ENCODE data around the gene CAGE1.
A peak's percentile ranks its signal among the peaks of the same experiment; 100 is the strongest.

Gene CAGE1

DNA sequence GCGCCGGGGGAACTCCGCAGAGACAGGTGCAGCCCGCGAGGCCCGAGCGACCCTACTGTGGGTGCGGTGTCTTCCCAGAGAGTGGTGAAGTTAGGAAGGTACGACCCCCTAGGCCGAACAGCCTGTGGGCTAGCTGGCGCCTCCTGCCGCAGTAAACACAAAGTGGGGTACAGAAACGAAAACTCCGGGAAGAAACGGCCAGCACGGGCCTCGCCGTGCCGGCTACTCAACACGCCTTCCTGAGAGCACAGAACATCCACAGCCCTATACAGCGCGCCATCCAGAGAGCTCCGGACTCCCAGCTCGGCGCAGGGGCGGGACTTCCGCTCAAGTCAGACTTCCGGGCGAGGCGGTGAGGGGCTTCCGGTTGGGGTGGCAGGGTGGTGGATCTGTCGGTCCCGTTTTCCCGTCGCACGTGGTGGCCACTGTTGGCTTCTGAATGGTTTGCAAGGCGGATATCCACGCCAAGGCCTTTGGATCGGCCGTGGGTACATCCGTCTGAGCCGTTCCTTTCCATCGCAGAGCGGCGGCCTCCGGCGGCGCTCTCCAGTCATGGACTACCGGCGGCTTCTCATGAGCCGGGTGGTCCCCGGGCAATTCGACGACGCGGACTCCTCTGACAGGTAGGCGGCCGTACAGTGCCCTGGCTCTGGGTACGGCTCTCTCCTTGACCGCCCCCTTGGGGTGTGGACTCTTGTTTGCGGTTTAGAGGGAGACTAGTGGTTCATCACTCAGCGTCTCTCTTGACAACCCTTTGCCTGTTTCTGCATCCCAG is at the start of gene CAGE1, which contains the start of gene RIOK1:
Gene CAGE1, minus strand, starts transcription at position 292 of the 775 bp plus-strand sequence. CDS start 2,569 bp downstream, outside the sequence.
Gene RIOK1, plus strand, starts transcription at position 358 of the 775 bp plus-strand sequence. Its CDS starts 195 bp downstream, at position 553.
- peak; percentile 93 for DNase-seq (ENCODE audit: low spot score)

DNA sequence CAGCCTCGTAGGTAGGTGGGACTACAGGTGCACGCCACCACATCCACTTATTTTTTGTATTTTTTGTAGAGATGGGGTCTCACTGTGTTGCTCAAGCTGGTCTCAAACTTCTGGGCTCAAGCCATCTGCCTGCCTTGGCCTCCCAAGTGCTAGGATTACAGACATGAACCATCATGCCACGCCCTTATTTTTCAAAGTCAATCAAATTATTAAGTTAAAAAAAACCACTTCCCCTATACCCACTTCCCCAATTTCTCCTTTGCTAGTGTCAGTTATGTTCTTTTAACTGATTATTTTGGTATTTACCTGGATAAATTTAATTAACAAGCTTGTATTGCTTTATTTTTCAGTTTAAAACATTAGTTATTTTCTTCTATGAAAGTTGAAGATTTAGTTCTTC is 49.7 kb upstream of the CAGE1 start:
- DNase-seq (ENCODE audit: low spot score), result no peak

DNA sequence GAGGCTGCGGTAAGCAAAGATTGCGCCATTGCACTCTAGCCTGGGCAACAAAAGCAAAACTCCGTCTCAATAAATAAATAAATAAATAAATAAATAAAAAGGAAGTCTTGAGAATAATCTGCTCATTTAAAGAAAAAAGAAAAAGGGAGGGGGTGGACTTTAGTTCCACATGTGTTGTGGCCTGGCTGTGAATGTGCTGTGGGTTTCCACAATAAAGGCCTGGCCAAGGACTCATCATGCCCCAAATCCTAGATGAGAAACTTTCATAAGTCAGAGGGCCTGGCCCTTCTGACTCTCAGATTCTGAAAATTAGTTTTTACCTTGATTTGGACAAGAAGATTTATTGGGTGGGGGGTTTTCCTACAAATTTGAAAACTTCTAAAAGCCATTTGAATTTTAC is 48.5 kb upstream of the CAGE1 start:
- no peak for DNase-seq (ENCODE audit: low spot score)

DNA sequence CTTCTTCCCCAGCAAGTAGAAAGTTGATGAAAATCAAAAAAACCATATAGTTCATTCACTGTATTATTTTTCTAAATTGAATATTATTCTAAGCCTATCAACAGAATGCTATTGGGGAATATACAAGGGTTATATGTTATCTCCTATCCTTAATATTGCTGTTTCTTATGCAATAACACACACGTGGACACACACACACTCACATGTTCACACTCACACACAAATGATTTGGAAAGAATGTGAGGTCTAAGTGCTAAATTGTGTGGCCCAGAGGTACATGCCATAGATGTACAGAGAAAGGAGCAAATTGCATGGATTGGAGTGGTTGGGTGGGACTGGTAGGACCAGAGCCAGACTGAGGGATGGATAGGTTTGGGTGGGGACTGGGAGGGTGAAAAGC is 45.1 kb upstream of the CAGE1 start:
- no peak for DNase-seq (ENCODE audit: low spot score)

DNA sequence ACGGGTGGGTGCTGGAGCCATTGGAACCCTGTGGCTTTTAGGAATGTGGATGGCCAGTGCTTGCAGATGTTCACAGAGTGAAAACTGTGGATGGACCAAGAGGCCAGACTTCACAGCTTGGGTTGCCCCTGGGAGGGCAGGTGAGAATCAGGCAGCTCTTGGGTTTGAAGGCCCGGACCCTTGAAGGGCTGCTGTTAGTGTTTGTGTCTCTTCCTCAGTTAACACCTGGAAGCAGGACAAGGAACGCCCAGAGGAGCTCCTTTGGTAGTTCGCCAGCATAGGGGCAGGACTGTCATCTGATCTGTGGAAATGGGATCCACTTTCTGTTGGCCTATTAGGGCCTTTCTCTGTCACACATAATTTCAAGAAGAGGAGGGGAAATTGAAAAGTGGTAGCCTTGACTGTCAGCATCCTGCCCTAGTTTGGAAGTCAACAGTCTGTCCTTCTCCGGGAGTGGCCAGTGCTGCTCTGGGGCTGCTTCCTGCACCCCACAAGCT is 43.6 kb upstream of the CAGE1 start:
- DNase-seq (ENCODE audit: low spot score), result no peak

DNA sequence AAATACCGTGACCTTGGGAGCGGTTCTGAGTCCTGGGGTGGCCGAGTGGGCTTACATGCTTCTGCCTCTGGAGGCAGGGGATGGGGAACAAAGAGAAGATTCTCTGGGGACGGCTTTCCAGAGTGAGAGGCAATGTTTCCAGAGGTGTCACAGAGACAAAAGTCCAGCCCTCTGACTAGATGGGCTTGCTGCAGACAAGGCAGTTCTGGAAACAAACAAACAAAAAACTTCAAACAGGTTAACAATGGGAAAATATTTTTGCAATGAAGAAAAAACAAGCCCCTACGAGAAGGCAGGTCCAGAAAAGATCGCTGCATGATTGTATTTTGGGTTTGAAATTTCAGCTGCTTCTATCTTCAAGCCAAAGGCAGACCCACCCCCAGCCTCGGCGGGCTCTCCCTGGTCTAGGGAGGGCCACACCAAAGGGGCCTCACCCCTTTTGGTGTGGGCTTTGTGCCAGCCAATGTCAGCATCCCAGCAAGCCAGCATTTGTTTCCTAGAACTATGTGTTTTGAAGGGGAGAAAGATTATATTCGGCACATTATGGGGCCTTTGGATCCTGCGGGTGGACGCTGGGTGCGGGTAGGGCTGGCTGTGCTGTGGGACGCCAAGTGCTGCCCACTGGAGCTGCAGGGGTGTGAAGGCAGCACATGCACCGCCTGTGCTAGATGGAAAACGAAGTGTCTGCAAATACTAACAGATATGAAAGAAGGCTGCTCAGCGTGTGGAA is 43.0 kb upstream of the CAGE1 start:
- DNase-seq (ENCODE audit: low spot score), result no peak

DNA sequence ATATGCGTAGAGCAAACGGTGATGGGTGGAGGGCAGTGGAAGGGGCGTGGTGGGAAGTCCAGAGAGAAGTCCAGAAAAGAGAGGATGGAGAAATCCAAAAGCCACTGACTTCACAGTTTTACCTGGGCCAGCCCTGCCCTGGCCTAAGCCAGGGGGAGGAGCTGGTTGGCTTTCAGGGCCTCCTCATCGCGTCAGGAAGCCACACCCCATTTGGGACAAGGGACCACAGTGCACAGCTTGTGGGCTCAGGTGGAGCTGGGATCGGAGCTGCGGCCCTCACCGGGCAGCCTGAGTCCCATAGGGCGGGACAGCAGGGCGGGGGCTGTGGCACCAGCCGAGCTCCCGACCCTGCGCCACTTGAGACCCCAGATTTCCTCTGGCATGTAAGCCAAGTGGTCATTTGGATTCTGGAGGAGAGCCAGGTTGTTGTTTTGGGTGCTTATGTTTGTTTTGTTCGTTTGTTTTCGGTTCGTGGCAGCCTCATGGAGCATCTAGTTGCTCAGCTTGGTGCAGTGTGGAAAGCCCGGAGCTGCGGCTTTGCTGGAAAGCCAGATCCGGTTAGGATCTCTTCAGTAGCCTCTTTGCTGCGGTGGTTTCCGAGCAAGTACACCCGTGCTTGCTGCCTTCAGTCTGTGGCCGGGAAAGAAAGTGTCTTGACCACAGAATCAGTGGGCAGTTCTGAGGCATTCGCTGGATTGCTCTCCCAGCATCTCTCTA is 42.3 kb upstream of the CAGE1 start:
- DNase-seq (ENCODE audit: low spot score), result no peak

DNA sequence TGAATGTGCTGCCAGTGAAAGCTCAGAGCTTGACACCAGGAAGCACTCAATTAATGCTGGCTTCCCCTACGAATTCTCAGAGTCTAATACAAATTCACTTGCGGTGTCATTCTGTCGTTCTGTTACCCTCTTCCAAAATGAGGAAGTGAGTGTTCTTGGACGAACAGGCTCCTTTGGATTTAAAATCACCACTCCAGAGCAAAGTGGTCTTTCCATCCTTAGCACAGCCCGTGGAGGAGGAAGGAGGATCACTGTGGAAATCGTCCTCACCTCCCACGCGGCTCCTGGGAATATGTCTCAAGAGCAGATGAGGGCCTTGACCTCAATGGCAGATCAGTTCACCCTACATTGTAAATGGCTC is 41.8 kb upstream of the CAGE1 start:
- DNase-seq (ENCODE audit: low spot score), result no peak

DNA sequence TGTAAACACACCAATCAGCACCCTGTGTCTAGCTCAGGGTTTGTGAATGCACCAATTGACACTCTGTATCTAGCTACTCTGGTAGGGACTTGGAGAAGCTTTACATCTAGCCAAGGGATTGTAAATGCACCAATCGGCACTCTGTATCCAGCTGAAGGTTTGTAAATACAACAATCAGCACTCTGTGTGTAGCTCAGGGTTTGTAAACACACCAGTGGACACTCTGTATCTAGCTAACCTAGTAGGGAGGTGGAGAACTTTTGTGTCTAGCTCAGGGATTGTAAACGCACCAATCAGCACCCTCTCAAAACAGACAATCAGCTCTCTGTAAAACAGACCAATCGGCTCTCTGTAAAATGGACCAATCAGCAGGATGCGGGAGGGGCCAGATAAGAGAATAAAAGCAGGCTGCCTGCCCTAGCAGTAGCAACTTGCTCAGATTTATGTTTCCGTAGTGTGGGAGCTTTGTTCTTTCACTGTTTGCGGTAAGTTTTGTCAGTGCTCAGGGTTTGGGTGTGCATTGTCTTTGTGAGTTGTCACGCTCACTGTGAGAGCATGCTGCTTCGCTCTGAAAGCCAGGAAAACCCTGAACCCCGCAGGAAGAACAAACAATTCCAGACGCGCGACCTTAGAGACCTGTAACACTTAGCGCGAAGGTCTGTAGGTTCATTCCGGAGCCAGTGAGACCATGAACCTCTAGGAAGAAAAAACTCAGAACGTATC is 37.1 kb upstream of the CAGE1 start:
- DNase-seq (ENCODE audit: low spot score), result no peak

DNA sequence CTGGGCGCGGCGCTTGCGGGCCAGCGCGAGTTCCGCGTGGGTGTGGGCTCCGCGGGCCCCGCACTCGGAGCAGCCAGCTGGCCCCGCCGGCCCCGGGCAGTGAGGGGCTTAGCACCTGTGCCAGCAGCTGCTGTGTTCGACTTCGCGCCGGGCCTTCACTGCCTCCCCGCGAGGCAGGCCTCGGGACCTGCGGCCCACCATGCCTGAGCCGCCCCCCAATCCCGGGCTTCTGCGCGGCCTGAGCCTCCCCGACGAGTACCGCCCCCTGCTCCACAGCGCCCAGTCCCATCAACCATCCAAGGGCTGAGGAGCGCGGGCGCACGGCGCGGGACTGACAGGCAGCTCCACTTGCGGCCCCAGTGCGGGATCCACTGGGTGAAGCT is 36.3 kb upstream of the CAGE1 start:
- DNase-seq (ENCODE audit: low spot score), result no peak

DNA sequence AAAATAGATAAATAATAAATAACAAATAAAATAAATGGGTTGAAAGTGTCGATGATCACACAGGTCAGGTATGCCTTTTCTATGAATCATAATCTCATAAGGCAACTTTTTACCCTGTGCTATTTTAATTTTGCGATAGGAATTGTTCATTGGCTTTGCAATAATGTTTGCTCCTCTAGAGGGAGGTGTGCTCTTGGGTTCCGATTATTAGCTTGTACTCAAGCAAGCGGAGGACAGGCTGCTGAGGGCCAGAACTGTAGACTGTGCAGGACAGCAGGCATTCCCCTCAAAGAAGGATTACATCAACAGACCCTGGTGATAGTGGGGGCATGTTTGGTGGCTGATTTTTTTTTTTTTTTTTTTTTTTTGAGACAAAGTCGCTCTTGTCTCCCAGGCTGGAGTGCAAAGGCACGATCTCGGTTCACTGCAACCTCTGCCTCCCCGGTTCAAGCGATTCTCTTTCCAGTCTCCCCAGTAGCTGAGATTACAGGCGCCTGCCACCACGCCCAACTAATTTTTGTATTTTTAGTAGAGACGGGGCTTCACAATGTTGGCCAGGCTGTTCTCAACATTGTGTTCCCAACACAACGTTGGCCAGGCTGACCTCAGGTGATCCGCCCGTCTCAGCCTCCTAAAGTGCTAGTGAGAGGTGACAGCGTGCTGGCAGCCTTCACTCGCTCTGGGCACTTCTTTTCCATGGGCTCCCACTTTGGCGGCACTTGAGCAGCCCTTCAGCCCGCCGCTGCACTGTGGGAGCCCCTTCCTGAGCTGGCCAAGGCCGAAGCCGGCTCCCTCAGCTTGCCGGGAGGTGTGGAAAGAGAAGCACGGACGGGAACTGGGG is 35.6 kb upstream of the CAGE1 start:
- no peak for DNase-seq (ENCODE audit: low spot score)

DNA sequence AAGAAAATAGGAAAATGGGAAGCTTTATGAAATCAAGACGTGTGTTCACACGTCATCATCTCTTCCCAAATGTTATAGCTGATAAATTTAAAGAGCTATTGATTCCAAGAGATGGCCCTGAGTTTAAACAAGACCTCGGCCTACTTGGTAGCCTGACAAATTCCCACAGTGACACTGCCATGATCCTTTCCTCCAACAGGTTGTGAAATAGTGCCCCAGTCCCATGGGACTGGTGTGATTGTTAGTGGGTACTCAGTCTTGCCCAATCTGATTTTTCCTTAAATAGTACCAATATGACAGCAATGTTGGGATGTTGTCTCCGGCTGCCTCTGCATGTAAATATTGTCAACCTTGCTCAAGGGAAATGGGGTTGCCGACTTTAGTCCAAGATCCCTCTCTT is 34.5 kb upstream of the CAGE1 start:
- DNase-seq (ENCODE audit: low spot score), result no peak

DNA sequence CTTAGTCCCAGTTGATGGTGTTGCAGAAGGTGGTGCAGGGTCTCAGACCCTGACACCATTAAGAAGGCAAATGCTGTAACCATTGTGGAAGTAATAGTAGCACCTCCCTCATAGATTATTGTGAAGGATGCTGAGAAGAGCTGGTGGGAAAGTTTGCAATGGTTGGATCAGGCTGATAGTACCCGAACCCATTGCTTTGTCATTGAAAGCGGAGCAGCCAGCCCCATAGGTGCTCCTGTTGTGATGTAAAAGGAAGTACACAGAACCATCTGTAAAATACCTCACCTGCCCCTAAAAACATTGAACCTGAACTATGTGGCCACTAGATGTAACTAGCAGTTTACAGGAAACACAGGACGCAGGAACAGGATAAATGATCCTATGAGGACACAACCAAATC is 31.5 kb upstream of the CAGE1 start:
- no peak for DNase-seq (ENCODE audit: low spot score)

DNA sequence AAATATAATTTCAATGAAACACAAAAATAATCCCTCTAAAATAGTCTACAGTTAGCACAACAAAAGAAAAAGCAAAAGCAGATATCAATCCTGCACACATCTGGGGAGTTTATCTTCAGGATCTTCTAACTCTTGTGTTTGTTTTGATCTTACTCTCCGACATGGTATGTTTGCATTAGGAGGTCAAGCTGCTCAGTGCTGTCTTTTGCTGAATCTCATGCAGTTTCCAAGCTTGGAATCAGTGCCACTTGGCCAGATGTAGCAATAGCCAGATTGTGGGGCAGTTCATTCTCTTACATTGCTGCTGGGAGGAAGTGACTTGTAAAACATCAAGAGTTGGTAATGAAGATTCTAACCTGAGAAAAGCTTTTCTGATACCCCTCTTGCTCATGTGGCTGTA is 29.5 kb upstream of the CAGE1 start:
- DNase-seq (ENCODE audit: low spot score), result no peak

DNA sequence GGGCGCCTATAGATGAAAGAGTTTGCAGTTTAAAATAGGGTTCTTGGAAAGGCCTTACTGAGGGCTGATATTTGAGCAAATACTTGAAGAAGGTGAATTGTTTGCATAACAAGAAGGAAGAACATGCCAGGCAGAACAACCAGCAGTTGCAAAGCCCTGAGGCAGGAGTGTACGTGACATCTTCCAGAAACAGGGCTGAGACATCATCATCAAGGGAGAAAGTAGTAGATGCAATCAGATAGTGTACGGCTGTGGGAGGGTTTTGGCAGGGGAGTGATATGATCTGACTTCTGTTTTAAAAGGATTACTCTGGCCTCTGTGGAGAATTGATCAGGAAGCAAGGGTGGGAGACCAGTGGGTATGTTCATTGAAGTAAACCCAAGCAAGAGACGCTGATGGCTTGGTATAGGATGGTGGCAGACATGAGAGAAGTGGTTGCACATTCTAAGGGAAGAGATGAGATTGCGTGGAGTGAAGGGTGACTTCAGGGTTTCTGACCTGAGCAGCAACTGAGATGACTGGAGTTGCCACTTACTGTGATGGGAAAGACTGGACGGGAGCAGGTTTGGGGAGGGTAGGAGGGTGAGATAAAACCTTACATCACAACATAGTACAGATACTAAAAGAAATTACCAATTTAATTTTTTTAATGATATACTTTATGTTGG is 28.8 kb upstream of the CAGE1 start:
- DNase-seq (ENCODE audit: low spot score), result no peak

DNA sequence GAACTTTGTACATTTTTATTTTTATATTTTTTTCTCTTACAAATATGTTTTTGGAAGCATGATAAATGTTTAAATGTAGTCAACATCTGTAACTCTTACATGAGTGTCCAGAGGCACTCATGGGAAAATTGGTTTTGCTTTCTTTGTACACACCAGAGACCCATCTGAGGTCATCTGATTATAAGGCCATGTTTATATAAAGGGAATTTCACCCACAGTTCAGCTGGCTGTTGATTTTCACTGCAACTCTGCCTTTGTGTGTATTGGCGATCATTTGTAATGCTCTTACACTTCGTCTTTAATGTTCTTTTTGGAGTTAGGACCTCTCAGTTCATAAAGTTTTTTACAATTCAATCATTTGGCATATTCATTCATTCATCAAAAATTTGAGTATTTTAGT is 28.1 kb upstream of the CAGE1 start:
- DNase-seq (ENCODE audit: low spot score), result no peak

DNA sequence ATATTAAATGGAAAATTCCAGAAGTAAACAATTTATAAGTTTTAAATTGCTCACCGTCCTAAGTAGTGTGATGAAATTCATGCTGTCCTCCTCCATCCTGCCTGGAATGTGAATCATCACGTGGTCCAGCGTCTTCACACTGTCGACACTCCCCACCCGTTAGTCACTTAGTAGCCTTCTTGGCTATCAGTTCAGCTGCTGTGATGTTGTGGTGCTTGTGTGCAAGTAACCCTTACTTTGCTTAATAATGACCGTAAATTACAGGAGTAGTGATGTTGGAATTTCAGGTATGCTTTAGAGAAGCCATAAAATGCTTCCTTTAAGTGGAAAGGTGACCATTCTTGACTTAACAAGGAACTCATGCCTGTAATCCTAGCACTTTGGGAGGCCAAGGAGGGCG is 25.3 kb upstream of the CAGE1 start:
- no peak for DNase-seq (ENCODE audit: low spot score)

DNA sequence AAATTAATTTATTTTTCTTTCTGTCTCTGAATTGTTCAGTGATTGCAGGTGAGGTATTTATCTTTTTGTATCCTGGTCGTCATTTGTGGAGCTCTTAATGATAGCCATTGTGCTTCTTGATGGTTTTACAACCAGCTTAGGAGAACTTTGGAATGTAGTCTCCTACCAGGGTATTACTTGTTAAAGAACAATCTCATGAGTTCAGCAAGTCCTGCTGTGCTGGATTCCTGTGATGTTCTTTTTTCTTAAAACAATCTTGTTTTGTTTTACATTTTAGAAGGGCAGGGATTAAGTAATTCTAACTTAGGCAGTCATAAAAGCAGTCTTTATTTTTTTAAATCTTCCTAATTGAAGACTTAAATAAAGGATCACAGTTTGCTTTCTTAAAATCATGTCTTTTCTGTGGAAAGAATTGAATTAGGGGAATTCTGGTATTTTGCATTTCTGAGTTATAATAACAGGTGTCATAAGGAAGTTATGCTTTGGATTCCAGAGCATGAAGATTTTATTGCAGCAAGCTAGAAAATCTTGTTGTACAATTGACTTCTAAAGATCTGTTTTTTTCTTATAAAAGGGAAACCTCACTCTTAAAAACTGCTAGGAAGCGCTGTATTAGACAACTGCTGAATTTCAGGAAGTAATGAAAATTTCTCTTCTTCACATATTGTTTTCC is 23.7 kb upstream of the CAGE1 start:
- no peak for DNase-seq (ENCODE audit: low spot score)

DNA sequence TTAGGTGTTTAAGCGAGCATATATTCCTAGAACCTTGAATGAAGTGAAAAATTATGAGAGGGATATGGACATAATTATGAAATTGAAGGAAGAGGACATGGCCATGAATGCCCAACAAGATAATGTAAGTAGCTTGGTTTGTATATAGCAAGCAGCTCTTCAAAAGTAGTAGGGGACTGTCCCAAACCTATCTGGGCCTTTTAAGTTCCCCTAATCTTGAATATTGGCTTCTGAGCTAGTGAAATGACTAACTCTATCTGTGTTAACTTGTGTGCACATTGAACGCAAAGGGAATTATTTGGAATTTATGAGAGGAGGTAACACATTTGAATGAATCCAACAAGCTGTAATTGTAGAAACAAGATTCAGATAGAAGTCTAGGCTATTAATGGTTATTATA is 21.8 kb upstream of the CAGE1 start:
- no peak for DNase-seq (ENCODE audit: low spot score)

DNA sequence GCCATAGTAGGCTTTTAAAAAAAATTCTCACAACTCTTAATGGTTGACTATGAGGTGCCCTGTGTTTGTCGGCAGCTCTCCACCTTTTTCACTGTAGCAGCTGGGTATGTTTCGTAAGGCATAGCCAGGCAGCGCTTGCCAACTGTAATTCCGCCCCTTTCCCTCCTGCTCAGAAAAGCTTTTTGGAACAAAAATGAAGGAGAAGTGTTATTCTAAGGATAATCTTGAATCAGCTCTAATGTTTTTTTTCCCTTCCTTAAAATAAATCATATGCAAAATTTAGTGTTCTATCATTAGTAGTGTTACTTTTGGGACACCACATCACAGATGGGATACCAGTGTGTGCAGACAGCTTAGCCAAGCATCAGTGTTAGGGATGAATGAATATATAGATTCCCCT is 21.3 kb upstream of the CAGE1 start:
- no peak for DNase-seq (ENCODE audit: low spot score)
